Epidermal melanocyte (primary cell): ENCODE measurements around the gene DOK5.

Experiments used
- DNase-seq: peaks from one replicate; pipeline ENCODE4 v3.0.0; 2011; ENCODE audit warnings: low spot score; ENCODE audit not compliant: insufficient read length

Gene DOK5

DNA sequence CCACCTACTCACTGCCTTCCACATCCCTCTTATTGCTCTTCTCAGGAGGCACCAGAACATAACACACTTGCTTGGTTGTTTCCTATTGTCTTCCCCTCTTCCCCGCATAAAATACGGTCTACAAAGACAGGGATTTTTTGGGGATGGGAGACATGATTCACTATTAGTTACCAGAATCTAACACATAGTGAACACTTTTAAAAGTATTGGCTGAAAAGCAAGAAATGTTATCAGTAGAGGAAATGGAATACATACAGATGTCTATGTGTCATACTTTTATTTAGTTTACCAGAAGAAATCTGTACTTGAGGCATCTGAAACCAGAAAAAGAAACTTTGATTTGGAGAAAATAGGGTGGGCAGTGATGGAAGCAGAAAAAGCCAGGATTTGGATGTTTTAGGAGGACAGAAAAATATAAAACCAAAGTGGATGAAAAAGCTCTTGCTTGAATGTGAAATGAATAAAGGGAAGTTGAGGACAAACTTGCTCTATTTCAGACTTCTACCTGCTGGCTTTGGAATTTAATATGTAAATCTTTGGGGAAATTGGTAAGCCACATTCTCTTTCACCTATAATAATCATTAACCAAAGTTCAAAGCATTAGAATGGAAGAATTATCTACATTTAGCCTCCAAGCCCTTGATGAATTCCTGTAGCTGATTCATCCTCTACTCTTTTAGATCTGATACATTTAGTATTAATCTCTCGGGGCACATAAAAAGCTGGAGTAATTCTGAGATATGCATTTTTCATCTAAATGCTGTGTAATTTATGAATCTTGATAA is 82.6 kb downstream of the DOK5 start:
- DNase-seq, result no peak

DNA sequence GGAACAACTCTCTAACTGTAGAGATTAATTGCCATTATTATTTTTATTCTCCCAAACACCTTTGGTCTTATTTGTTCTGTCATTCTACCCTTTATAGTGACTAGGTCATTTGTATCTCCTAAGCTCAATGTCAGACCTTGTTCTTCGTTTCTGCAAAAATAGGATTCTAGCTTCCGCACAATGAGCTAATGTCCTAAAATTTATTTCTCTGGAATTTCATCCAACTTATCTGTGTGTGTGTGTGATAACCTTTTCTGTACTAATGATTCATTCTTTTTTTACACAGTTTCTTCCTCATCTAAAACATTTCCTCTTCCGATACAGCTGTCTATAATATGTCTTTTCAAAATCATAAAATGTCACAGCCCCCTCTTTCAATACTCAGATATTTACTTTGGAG is 84.5 kb downstream of the DOK5 start:
- no peak for DNase-seq

DNA sequence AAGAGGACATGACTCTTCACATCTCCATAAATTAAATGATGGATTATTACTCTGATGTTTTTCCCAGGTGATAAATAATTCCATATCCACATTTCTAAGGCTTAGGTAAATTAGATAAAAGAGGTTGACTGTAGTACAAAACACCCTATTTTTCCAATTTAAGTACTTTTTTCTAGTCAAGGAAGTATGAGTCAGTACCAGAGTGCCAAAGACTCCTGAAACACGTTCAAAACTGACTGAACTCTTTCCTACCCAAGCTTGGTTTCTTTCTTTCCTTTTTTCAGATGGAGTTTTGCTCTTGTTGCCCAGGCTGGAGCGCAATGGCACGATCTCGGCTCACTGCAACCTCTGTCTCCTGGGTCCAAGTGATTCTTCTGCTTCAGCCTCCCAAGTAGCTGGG is 85.0 kb downstream of the DOK5 start:
- no peak for DNase-seq

DNA sequence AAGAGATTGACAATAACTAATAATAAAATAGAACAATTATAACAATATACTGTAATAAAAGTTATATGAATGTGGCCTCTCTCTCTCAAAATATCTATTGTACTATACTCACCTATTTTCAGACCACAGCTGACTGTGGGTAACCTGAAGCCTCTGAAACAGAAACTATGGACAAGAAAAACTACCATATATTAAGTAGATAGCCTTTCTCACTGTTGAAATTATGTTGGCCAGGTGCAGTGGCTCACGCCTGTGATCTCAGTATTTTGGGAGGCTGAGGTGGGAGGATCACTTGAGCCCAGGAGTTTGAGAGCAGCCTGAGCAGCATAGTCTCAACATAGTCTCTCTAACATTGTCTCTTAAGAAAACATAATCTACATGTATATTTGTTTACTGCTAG is 89.9 kb downstream of the DOK5 start:
- no peak for DNase-seq

DNA sequence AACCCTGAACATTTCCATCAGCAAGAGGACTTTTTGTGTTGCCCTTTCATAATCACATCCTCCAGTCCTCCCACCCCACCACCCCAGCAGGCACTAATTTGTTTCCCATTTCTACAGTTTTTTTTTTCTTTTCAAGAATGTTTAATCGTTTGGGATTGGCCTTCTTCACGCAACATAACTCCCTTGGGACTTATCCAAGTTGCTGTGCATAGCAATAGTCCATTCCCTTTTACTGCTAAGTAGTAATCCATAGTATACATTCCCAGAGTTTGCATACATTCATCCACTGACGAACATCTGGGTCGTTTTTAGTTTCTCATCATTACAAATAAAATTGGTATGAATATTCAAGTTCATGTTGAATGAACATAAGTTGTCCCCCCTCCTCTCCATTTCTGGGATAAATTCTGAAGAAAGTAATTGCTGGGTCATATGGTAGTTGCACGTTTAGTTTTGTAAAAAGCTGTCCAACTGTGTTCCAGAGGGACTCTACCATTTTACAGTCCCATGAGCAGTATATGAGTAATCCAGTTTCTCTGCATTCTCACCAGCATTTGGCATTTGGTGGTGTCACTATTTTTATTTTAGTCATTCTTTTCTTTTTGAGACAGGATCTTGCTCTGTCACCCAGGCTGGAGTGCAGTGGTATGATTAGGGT is 90.8 kb downstream of the DOK5 start:
- no peak for DNase-seq

DNA sequence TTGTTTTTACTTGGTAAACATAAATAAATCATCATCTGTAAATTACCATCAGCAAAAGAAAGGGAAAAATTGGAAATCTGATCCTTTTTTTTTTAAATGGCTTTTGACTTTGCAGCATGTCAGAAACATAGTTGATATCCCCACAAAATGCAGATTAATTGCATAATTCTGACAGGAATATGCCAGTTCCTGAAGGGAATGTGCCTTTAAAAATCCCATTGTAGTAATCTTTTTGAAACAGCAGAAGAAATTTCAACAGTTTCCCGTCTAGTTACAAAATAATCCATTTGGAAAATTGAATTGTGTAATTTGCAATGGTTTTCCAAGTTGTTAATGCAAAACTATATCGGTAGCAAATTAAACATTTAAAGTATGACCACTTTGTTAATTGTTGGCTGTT is 95.2 kb downstream of the DOK5 start:
- no peak for DNase-seq

DNA sequence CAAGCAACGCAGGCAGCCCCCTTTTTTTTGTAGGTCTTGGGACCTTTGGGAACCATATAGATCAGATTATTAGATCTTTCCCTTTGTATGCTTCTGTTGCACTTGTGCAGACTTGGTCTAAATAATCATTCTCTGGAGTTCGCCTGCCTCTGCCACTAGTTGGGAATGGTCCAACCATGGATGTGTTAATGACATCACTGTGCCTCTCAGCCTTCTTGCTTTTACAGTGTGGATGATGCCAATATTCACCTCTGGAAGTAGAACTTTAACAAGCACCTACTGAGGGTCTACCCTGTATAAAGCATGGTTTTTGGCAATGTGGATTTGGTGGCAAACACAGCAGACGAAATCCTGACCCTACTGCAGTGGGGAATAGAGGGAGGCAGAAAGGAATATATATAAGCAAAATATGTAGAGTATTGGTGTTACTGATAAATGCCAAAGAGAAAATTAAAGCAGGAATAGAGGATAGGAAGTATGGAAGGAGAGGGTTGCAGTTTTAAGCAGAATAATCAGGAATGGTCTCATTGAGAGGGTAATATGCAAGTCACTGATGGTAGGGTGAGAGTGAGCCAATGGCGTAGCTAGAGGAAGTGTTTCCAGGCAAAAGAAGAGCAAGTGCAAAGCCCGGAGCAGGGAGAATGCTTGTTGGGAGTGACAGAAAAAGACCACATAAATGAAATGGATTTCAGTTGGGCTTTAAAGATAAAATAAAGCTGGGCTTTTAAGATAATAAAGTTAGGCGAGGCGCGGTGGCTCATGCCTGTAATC is 97.5 kb downstream of the DOK5 start:
- no peak for DNase-seq

DNA sequence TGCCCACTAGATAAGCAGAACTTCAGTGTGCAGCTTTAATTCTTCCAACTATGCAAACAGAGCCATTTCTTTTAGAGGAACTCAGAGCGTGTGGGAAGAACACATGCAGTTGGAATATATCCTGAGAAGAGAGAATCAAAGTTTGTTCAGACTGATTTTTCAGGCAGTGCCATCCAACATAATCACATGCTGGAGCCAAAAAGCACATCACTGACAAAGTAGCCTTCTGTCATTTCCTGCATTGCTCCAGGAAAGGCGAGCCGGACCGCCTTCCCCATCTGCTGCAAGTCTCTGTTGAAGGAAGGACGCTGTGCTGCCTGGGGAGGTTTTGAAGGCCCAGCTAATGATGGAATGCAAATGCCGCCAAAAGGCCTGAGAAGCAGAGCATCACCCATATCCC is 98.4 kb downstream of the DOK5 start:
- DNase-seq, result no peak

DNA sequence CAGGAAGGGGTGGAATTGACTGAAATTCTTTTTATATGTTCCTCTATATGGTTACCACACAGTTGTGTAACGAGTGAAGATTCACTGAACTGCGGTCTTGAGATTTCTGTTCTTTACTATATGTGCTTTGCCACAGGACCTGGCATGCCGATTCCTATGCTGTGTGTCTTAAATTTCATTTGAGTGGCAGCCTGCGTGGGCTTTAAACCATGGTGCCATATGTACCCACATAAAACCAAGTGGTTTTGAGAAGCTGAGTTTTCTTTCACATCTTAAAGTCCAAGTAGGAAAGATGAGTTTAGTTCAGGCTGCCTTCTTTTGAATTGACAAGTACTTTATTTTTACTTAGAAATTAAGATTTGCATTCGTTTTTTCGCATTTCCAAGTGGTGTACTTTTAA is 101.1 kb downstream of the DOK5 start:
- DNase-seq, result no peak

DNA sequence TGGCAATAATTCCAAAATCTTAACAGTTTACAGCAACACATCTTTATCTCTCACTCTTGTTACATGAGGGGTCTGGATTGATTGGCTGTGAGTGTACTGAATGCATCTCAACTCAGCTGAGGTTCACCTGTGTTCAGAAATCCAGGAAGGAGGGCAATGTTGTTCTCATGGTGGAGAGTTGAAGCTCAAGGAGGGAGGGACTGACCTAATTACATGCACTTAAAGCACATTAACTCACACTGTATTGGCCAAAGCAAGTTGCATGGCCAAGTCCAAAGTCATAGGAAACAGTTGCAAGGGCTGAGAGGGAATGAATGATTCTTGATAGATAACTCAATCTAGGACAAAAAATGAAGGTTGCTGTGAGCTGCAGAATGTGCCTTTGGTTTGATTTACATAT is 102.2 kb downstream of the DOK5 start:
- DNase-seq, result no peak

DNA sequence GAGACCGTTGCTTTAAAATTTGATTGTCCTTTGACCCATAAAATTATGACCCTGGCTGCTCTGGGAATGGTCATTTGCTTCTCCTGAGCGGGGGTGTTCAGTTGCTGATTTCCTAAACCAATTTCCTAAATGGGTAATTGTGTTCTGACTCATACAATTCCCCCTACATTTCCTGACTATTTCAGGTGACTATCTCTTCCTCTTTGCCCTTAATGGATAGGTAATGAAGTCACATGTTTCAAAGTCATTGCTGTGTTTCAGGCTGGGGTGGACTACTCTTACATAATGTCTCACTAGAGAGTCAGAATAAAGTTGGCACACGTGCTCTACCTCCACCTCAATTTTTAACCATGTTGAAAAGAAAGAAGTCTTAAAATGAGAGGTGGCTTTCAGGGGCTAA is 109.8 kb downstream of the DOK5 start:
- no peak for DNase-seq

DNA sequence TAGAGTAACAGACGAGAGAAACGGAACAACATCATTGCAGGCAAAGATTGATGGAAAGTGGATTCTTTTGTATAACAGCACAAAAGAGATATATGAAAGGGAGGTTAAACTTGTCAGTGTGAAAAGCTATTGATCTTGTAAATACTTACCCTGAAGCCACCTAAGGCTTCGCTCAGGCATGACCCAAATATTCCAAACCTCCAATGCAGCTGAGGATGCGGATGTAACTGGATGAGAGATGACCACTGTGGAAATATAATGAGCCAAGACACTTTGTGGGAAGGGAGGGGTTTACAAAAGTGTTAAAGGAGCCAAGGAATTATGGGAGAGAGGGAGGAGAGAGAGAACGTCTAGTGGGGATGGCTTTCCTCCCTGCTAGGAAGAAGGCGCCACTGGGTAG is 112.0 kb downstream of the DOK5 start:
- no peak for DNase-seq

DNA sequence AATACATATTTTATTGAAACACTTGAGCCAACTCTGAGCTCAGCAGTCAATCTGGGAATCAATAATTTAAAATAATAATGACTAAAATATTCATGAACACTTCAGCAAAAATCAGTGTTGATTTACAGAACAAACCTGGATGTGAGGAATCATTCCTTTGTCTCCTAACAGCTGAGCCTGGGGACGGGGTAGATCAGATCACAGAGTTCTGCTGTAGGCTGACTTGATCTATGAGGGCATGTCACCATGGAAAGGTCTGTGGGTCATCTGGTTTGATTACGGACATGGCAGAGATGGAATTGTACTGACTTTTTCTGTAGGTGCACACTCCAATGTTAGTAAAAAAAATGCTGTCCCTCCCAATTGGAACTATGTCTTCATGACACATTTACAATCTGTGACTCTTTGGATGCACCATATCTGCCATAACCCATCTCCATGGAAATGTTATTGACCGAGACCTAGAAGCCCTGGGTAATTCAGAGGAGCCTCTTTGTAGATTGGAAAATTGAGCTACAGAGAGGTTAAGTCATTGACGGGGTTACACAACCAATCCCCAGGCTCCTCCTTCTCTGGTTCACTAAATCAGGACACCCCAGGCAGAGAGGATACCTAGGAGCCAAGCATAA is 114.1 kb downstream of the DOK5 start:
- DNase-seq, result no peak

DNA sequence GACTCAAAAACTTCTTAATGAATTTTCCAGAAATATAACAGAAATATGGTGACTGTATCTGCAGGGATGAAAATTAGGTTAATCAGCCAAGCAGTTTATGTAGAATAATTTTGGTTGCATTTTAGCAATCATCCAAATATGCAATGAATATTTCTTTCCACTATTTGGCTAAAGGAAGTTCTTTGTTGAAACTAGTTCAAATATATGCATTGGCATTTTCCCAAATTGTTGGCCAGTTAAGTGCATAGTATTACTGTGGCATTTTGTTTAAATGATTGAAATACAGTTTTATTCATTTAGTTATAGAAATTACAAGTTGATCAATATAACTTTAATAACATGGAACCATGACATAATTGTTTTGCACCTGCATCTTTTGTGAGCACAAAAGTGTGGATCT is 115.5 kb downstream of the DOK5 start:
- no peak for DNase-seq

DNA sequence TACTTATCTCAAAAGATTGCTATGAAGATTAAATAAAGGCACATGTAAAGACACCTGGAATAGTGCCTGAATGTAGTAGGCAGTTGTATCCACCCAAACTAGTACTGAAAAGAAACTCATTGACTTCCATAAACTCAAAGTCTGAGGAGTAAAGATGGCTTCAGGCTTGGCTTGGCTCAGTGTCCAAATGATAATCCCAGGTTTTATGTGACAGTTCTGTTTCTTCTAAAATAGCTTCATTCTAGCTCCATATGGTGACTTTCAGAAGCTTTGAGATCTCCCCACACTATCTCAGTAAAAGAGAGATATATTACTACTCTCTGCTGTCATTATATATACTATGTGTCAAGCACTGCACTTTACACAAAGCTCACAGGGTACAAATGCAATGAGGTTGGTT is 121.3 kb downstream of the DOK5 start:
- no peak for DNase-seq

DNA sequence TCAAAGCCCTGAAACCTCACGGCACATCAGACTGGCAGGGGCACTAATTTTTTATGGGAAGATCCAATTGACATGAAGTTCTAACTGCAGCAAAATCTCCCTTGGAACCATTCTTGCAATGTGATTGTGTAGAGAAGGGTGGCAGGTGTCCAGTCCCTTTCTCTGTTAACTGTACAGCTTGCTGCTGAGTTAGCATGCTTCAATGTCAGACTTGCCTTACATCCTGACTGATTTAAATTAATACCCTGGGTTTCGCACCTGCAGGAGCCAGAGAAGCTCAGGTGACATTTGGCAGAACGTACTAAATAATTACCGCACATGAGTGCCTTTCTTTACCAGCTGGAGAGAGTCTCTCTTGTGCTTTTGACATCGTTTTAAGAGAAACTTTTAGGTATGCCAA is 123.0 kb downstream of the DOK5 start:
- no peak for DNase-seq

DNA sequence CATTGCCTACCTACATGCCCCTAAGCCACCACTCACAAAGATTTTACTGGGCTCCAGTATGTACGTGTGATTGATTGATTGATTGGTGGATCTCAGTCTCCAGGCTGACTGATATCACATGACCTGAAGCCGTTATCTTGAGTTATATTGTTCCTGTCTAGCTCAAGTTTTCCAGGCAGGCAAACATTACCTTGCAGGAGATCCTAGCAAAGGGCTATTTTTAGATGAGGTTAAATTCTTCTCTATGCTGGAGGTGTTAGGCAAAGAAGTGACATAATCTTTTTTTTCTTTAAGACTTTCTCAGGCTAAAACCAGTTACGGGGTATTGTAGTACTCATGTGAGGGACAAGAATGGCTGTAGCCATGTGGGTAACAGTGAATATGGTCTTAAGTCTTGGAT is 125.2 kb downstream of the DOK5 start:
- DNase-seq, result no peak

DNA sequence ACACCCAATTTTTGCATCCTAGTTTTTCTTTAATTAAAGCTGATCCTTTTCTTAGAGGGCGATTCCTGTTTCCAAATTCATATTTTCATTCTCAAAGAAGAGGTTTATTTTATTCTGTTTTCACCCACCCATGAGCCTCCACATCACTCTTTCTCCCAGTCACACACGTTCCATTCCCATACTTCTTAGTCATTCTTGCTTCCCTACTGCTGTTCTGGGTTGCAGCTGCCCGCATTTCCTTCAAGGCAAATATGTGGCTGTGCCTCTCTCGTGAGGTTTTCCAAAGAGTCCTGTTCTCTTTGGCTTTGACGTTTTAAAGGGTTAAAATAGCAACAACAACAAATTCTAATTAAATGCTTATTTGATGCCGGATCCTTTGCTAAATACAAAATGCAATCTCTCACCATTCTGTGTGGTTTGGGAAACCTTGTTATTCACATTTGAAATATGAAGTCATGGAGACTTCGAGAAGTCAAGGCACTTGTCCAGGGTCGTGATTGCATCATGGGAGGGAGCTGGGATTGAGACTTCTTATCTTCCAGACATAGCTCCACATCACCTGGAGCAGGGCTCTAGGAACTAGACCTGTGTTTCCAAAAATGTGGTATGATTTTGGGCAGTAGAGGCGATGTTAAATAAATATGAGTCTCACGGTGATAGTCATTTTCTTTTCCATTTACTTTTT is 126.6 kb downstream of the DOK5 start:
- no peak for DNase-seq

DNA sequence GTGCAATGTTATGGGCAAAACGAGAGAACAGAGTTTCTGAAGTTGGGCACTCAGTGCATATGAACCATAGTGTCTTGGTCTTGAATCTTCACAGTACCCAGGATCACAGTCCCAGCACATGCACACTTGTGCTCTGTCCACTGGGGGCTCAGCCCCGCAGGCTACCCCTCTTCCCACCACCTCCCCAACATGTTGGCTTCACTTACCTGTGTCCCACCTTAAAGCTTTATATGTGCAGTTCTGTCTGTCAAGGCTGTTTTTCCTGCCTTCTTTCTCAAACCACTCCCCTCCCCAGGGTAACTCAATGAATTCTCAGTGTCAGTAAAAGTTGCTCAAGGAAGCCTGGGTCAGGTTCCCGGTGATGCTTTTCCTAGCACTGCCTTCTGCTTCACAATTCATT is 129.9 kb downstream of the DOK5 start:
- no peak for DNase-seq

DNA sequence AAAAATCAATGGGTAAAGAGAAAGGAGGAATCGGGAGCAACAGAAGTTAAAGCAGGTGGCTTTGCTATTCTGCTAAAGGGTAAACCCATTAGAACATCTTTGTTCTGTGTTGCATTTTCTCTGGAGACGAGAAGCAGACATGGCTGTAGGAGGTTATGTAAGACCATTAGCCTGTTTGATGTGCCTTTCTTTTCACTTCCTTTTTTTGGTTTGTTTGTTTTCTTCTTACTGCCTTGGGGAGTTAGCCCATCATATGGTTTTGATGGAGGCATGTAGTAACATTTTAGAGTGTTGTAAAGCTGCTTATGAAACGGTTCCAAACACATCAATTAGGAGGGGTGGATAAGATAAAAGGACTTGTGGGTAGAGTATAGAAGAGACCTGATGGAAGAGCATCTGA is 131.0 kb downstream of the DOK5 start:
- no peak for DNase-seq

DNA sequence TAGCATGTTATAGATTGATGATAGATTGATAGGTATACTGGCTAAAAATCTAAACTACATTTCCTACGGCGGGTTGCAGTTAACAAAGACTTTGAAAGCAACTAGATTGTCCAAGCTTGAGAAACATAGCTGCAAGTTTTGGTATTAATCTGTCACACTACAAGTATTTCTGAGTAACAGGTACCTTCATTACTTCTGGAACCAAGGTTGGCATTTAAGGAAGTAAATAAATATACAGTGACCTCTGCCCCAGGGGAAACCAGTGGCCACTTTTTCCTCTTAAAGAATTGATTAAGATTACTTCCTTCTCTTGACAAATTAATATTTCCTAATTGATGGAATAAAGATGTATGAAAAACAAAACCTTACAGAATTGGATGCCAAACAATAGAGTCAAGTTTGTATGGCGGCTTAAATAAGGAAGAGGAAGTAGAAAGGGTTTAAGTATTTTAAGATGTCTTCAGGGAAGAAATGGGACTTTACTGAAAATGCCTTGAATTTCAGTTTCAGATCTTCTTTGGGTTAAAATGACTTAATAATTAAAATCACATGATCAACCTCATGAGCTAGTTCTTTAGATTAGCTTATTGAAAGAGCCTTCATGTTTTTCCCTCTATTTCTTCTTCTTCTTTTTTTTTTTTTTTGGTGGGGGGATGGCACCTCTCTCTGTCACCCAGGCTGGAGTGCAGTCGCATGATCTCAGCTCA is 132.8 kb downstream of the DOK5 start:
- DNase-seq, result no peak
